DND-41 (cell line): ENCODE data around the gene GRID1.

Source experiments
- CTCF ChIP-seq: IDR thresholded peaks from 2 replicates; pipeline ENCODE4 v1.5.1; 2012; ENCODE audit warnings: borderline replicate concordance, low read length, moderate library complexity, mild to moderate bottlenecking; ENCODE audit not compliant: poor library complexity, severe bottlenecking; ENCODE audit errors: extremely low read depth
- EZH2 ChIP-seq: IDR thresholded peaks from 3 replicates; pipeline ENCODE4 v1.6.1; 2012; ENCODE audit warnings: borderline replicate concordance, low read depth, mild to moderate bottlenecking, moderate library complexity, low read length, inconsistent platforms; ENCODE audit not compliant: severe bottlenecking

GRCh38 chr10:85787393-85787792 is 579.2 kb downstream of the GRID1 start:
- TF ChIP-seq CTCF (no peak), EZH2 (no peak)
